Endodermal cell (in vitro differentiated cells): Measurements from ENCODE around the gene ARFGEF3. TPM values are rescaled to one million over a fixed set of nuclear protein-coding genes. Genes with fewer than 3 reads are reported as not detected.

Source experiments
- DNase-seq: peaks from one replicate; pipeline ENCODE4 v3.0.0-alpha.2; 2017
- H3K27ac ChIP-seq: 2 replicates; pipeline ENCODE4 v1.5.1; 2013; ENCODE audit warnings: mild to moderate bottlenecking, low read depth, low read length, moderate library complexity
- H3K27me3 ChIP-seq: 2 replicates; pipeline ENCODE4 v1.6.1; 2013; ENCODE audit warnings: mild to moderate bottlenecking, low read length, moderate library complexity; ENCODE audit not compliant: insufficient read depth, control insufficient read depth, poor library complexity, severe bottlenecking
- H3K36me3 ChIP-seq: 2 replicates; pipeline ENCODE4 v1.7.0; 2013; ENCODE audit warnings: mild to moderate bottlenecking, low read length, moderate library complexity; ENCODE audit not compliant: control insufficient read depth, insufficient read depth
- H3K4me1 ChIP-seq: one replicate; pipeline ENCODE4 v1.7.0; 2013; ENCODE audit warnings: low read length; ENCODE audit not compliant: control insufficient read depth, insufficient read depth
- H3K4me3 ChIP-seq: 2 replicates; pipeline ENCODE4 v1.5.1; 2013; ENCODE audit warnings: mild to moderate bottlenecking, low read length, moderate library complexity
- H3K9ac ChIP-seq: 2 replicates; pipeline ENCODE4 v1.6.1; 2013; ENCODE audit warnings: mild to moderate bottlenecking, low read length, moderate library complexity; ENCODE audit not compliant: poor library complexity, severe bottlenecking; ENCODE audit errors: extremely low read depth
- H3K9me3 ChIP-seq: 2 replicates; pipeline ENCODE4 v1.6.1; 2013; ENCODE audit warnings: mild to moderate bottlenecking, low read length, moderate library complexity; ENCODE audit not compliant: control insufficient read depth
- H3K27ac Mint-ChIP-seq: 2 replicates; pipeline ENCODE4 v1.8.0; 2020; ENCODE audit warnings: mixed read lengths
- H3K27me3 Mint-ChIP-seq: 2 replicates; pipeline ENCODE4 v1.8.0; 2021; ENCODE audit warnings: mild to moderate bottlenecking, mixed read lengths; ENCODE audit not compliant: insufficient read depth
- H3K36me3 Mint-ChIP-seq: 2 replicates; pipeline ENCODE4 v1.8.0; 2020; ENCODE audit warnings: low read depth, mixed read lengths
- H3K4me1 Mint-ChIP-seq: 2 replicates; pipeline ENCODE4 v1.8.0; 2020; ENCODE audit warnings: mixed read lengths
- H3K4me3 Mint-ChIP-seq: 2 replicates; pipeline ENCODE4 v1.8.0; 2020; ENCODE audit warnings: mild to moderate bottlenecking, moderate library complexity, mixed read lengths
- H3K9me3 Mint-ChIP-seq: 2 replicates; pipeline ENCODE4 v1.8.0; 2020; ENCODE audit warnings: mild to moderate bottlenecking, mixed read lengths
- CTCF ChIP-seq: fragments of 200-600 bp; sonication (generic); conservative IDR thresholded peaks from 2 replicates; pipeline ENCODE4 v1.5.0; 2021; ENCODE audit warnings: antibody characterized with exemption, mild to moderate bottlenecking
- WGBS, 2 experiments: methylation state at CpG; one replicate each; pipeline versions ENCODE4 v1.1.5 to v1.1.7; 2013; ENCODE audit warnings: missing lambda C conversion rate in 2 of 2, mixed read lengths in 1 of 2; ENCODE audit not compliant: insufficient coverage in 1 of 2, insufficient read length in 1 of 2; 5-methylcytosine and 5-hydroxymethylcytosine counted together
- total RNA-seq, 2 donors: library from RNA; stranded (reverse); fragmentation: NEBNext Ultra II Directional in 1 of 2; extraction: Animal tissue kit (Norgen Biotek cat#: 25700) in 1 of 2; gene quantifications; 2 replicates in 1 of 2; 3 replicates in 1 of 2; pipeline ENCODE4 v1.2.1, GENCODE V29; 2021

ARFGEF3 gene
- total RNA-seq, 2 donors from 2014 or later = 10.9 to 14.3 TPM

- no peaks in the 10 kb centered on the region for H3K27me3 Mint-ChIP-seq
- peaks cover 5% of the 10 kb centered on the region for H3K36me3 Mint-ChIP-seq
- Histone ChIP-seq H3K27me3 (no peaks in the 10 kb centered on the region), H3K4me1 (peaks cover 28% of the 10 kb centered on the region), H3K36me3 (peaks cover 27% of the 10 kb centered on the region), H3K9ac (peak overlapping the region; percentile 58), H3K9me3 (peaks cover 4% of the 10 kb centered on the region), H3K27ac (no peak overlapping the region), H3K4me3 (no peak overlapping the region)
- H3K27ac Mint-ChIP-seq = peak overlapping the region; percentile 67
- no peak overlapping the region for H3K4me3 Mint-ChIP-seq
- peaks cover 33% of the 10 kb centered on the region for H3K4me1 Mint-ChIP-seq
- no peak for TF ChIP-seq CTCF
- no peak for DNase-seq
- WGBS, 2 experiments = 81 to 96% methylated on average over 3 to 6 of the region's 6 CpGs
- H3K9me3 Mint-ChIP-seq = no peaks in the 10 kb centered on the region
Measured at GRCh38 chr6:138241934-138242333, 80.2 kb downstream of the ARFGEF3 start.

- no peak overlapping the region for H3K9ac ChIP-seq
- H3K4me3 ChIP-seq = peak overlapping the region; percentile 46
- no peaks in the 10 kb centered on the region for H3K9me3 Mint-ChIP-seq
- H3K9me3 ChIP-seq = peaks cover 4% of the 10 kb centered on the region
- 94 to 100% methylated on average over 4 of the region's 4 CpGs for WGBS, 2 experiments
- H3K4me3 Mint-ChIP-seq = no peak overlapping the region
- H3K27ac Mint-ChIP-seq = peak overlapping the region; percentile 14
- no peaks in the 10 kb centered on the region for H3K27me3 ChIP-seq
- no peak for DNase-seq
- peaks cover 24% of the 10 kb centered on the region for H3K4me1 Mint-ChIP-seq
- peaks cover 5% of the 10 kb centered on the region for H3K36me3 Mint-ChIP-seq
- H3K36me3 ChIP-seq = peaks cover 27% of the 10 kb centered on the region
- H3K27me3 Mint-ChIP-seq = no peaks in the 10 kb centered on the region
- no peak for TF ChIP-seq CTCF
- no peak overlapping the region for H3K27ac ChIP-seq
- H3K4me1 ChIP-seq = peaks cover 24% of the 10 kb centered on the region
Measured at GRCh38 chr6:138242987-138243592, 81.4 kb downstream of the ARFGEF3 start.

- no peak for TF ChIP-seq CTCF
- Histone ChIP-seq H3K4me3 (no peak overlapping the region), H3K9me3 (peaks cover 4% of the 10 kb centered on the region), H3K27me3 (no peaks in the 10 kb centered on the region), H3K9ac (no peak overlapping the region), H3K4me1 (peaks cover 18% of the 10 kb centered on the region), H3K36me3 (peaks cover 27% of the 10 kb centered on the region), H3K27ac (no peak overlapping the region)
- Mint-ChIP-seq H3K27me3 (no peaks in the 10 kb centered on the region), H3K4me3 (no peak overlapping the region), H3K9me3 (no peaks in the 10 kb centered on the region), H3K4me1 (peaks cover 20% of the 10 kb centered on the region), H3K36me3 (peaks cover 5% of the 10 kb centered on the region), H3K27ac (no peak overlapping the region)
- DNase-seq = no peak
- WGBS, 2 experiments = 89 to 92% methylated on average over 3 of the region's 3 CpGs
Measured at GRCh38 chr6:138245751-138246150, 84.0 kb downstream of the ARFGEF3 start.
